GM12865 (cell line): ENCODE data around the gene PCDH15.

Experiments
- DNase-seq: peaks from one replicate; pipeline ENCODE4 v3.0.0; 2010; ENCODE audit warnings: low read depth
- H3K4me3 ChIP-seq: 2 replicates; pipeline ENCODE4 v1.5.1; 2011; ENCODE audit warnings: mild to moderate bottlenecking, low read depth, low read length, control low read depth
- TF ChIP-seq, protein P1 (sequence below): IDR thresholded peaks from 2 replicates; pipeline ENCODE4 v1.5.1; 2011; ENCODE audit warnings: low read length, control low read depth, low read depth, inconsistent platforms; ENCODE audit not compliant: insufficient read depth; ENCODE audit errors: missing control alignments

The PCDH15 gene

DNA sequence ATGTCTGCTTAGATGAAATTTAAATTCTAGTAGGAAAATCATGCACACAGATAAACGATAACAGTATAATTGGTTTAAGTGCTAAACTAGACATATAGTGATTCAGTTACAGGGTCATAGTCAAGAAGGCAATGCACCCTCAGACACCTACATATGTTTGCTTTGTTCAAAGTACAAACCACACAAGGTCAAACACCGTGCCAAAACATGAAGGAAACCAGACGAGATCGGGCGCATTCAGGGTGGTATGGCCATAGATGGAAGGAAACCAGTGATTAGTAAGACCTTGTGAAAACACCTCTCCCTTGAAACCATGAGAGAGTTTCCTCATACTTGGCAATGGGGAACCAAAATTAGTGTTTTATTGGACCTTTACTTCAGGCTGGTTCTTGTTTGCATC lies 906.9 kb downstream of the PCDH15 start:
- TF ChIP-seq, protein P1, sequence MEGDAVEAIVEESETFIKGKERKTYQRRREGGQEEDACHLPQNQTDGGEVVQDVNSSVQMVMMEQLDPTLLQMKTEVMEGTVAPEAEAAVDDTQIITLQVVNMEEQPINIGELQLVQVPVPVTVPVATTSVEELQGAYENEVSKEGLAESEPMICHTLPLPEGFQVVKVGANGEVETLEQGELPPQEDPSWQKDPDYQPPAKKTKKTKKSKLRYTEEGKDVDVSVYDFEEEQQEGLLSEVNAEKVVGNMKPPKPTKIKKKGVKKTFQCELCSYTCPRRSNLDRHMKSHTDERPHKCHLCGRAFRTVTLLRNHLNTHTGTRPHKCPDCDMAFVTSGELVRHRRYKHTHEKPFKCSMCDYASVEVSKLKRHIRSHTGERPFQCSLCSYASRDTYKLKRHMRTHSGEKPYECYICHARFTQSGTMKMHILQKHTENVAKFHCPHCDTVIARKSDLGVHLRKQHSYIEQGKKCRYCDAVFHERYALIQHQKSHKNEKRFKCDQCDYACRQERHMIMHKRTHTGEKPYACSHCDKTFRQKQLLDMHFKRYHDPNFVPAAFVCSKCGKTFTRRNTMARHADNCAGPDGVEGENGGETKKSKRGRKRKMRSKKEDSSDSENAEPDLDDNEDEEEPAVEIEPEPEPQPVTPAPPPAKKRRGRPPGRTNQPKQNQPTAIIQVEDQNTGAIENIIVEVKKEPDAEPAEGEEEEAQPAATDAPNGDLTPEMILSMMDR: no peak
- no peak for DNase-seq
- no peak overlapping the region for H3K4me3 ChIP-seq

DNA sequence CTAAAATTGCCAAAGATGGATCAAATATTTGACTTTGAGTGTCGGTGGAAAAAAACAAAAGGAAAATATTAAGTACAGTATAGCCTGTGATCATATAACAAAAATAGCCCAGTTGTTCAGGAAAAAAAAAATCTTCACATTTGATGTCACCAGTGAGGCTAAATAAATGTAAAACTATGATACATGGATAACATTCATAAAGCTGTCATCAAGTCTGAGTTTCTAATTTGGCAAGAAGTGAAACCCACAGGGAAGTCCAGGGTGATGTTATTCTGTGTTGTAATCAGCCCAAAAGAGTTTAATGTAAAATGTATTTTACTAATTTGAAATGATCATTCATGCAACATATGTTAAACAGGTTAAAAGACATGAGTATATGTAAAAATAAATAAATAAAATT lies 908.0 kb downstream of the PCDH15 start:
- no peak overlapping the region for H3K4me3 ChIP-seq
- TF ChIP-seq, protein P1: no peak
- no peak for DNase-seq

DNA sequence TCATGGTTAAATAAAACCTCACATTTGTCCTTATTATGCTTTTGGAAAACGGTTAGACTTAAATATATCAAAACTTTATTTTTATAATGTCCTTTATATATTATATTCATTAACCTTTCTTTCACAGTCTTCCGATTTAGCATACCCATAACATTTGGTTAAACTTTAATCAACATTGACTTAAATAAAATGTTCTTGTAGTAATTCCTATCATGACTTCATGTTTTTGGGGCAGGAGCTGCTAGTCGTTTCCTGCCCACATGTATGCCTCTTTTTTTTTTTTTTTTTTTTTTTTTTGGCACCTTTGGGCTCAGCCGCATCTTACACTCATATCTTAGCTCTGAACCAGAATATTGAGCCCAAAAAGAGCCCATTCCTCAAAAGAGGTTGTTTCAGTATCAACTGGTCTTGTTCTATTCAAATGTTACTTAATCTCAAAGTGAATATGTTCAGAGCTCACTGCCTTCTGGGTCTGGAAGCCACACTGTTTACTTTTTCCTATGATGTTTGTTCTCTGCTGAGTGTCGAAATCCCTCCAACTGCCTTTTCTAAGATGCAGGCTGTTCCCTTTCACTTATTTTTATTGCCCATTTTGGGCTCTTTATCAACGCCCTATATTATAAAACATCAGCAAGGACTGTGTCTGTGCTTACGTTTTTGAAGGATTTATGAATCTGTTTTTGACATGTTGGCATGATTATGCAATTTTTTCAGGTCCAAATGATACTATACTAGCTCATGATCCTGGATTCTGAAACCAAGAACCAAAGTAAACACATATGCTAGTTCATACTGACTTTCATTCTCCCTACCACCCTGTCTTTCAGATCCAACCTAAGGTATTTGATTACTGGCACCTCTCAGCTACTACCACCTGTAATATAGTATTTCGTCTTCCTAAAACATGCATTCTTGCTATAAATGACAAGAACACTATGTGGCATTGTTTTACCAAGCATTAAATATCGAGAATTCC lies 914.4 kb downstream of the PCDH15 start:
- TF ChIP-seq, protein P1: no peak
- no peak for DNase-seq
- H3K4me3 ChIP-seq: no peak overlapping the region

DNA sequence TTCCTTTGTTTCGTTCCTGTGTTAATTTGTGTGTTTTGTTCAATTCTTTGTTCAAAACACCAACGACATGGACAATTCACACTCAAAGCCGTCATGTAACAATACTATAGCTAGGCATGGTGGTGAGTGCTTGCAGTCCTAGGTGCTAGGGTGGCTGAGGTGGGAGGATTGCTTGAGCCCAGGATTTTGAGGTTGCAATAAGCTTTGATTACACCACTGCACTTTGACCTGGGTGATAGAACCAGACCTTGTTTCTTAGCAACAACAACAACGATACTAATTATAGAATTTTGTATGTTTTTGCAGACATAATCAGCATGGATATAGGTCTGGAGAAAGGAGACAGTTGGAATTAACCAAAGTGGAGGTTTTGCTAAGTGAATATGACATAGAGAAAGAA lies 936.2 kb downstream of the PCDH15 start:
- no peak overlapping the region for H3K4me3 ChIP-seq
- TF ChIP-seq, protein P1: no peak
- no peak for DNase-seq

DNA sequence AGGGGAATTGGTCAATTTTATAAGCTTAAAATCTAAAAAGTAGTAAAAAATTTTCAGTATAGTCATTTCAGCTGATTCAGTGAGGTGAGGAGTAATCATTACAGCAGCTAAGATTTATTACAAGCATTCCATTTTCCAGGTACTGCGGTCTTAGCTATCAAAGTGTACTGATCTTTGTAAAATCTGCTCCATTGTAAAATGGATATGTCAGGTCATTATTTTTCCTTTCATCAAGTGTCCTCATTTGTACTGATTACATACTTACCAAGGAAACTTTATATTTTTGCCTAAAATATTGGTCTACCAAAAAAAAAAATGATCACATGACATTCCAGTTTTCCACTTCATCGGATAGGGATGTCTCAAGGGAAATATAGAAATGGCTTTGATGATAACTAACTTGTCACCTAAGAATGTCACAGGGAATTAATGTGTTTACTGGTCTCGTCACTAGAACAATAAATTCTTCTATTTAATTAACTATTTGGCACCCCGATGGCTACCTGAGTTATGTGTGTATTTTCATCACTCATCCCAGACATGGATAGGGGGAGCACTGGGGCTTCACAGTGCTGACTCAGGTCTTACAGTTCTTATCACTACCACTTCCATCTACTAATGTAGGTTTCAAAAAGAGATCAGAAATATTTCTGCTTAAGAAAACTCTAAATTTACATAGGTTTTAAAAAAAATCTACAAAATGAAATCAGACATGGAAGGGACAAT lies 948.4 kb downstream of the PCDH15 start:
- H3K4me3 ChIP-seq: no peak overlapping the region
- no peak for DNase-seq
- TF ChIP-seq, protein P1: no peak

DNA sequence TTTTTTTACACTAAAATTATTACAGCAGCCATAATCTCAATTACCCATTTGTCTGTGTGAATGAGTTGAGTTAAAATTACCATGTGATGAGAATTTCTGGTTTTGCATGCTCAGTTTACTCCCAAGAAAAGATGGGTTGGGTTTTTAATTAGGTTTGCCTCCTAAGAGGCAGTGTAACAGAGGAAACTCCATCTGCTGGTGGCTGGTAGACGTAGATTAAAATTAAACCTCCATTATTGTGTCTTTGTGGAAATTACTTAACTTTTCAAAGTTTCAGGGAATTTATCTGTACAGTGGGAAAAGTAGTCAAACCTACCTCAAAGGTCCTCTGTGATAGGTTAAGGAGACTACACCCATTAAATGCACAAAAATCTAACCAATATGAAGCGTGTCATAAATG lies 954.2 kb downstream of the PCDH15 start:
- TF ChIP-seq, protein P1: no peak
- no peak overlapping the region for H3K4me3 ChIP-seq
- no peak for DNase-seq
